Measurements from ENCODE around the gene AMBP. TPM values are rescaled to one million over a fixed set of nuclear protein-coding genes. Genes with fewer than 3 reads are reported as not detected.

AMBP gene
- 10 to 100 TPM in 1 of 12 donors, 1 to 10 TPM in 3, under 1 TPM in 5, not detected in 3; 0.13 to 19.9 (median 0.54) TPM for polyA plus RNA-seq (ENCODE audit: insufficient read length in 12 of 12)
- long read RNA-seq, donor 1, partial matches to known transcripts = 0 of 3 reads
- long read RNA-seq, donor 1, other reads (novel, unspliced or antisense) = 0 of 3 reads
- long read RNA-seq, donor 2 = 0 reads
- long read RNA-seq, donor 3 = 0 reads
- long read RNA-seq, donor 4 = 0 reads
- long read RNA-seq, donor 5 = 0 reads
- long read RNA-seq, donor 6 = 0 reads
- long read RNA-seq, donor 7 = 0 reads
- long read RNA-seq, donor 8 = 0 reads
- long read RNA-seq, donor 9 = 0 reads
- long read RNA-seq, donor 10 = 0 reads
- long read RNA-seq, donor 11, partial matches to known transcripts = 0 of 1 reads
- long read RNA-seq, donor 11, other reads (novel, unspliced or antisense) = 0 of 1 reads

DNA sequence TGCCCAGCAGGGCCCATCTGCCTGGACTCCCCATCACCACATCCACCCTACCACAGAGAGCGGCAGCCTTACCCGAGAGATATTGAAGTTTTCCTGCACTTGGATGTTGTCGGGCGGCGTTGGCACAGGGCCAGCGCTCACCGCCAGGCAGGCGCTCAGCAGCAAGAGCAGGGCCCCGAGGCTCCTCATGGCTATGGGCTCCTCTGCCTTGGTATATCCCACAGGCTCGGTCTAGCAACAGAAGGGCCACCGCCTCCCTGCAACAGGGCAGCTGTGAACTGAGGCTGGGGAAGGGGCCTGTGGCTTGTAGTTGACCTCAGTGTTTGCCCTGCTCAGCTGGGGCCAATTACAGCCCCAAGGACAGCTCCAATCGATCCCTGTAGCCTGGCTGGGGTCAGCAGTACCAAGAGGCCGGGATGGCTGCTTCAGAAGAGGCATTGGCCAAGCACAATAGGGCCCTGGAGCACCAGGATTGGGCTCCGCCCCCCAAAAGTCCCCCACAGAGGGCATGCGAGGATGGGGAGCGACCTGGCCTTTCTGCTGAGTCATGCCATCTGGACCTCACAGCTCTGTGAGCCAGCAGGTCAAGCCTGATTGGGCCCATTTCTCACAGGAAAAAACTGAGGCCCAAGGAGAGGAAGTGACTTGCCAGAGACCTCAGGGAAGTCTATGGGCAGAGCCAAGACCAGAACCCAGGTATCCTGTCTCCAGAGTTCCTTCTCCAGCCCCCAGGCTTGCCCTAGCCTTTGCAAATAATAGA lies at the start of gene AMBP:
AMBP (minus strand) TSS at position 280 of the 760 bp plus-strand sequence; CDS start at position 189, 91 bp downstream.
- DNase-seq = no peak

DNA sequence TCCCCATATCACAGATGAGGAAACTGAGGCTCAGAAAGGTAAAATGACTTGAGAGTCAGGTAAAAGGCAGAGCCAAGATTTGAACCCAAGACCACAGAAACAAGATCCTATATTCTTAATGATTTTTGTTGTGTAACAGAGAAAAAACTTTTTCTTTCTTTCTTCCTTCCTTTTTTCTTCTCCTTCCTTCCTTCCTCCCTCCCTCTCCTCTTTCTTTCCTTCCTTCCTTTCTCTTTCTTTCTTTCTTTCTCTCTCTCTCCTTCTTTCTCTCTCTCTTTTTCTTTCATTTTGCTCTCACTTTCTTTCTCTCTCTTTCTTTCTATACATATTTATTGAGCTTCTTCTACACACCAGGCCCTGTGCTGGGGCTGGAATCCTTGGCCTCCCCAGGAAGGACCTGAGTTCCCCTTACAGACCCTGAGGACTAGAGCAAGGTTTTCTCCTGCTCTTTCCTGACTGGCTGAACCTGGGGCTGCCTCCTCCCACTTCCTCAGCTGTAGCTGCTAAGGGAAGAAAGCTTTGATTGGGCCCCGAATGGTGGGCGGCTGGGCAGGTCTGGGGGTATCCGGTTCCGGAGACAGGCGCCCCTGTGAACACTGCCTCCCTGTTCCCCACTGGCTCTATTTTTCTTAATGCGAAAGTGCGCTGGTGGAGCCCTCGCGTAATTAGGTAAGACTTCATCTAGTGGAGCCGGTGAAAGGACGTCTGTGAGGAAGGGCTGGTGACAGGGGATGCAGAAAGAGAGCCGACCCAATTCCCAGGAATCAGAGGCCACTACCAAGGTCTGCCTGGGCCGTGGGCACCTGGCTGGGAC lies 48.4 kb upstream of the AMBP start:
- DNase-seq = no peak

DNA sequence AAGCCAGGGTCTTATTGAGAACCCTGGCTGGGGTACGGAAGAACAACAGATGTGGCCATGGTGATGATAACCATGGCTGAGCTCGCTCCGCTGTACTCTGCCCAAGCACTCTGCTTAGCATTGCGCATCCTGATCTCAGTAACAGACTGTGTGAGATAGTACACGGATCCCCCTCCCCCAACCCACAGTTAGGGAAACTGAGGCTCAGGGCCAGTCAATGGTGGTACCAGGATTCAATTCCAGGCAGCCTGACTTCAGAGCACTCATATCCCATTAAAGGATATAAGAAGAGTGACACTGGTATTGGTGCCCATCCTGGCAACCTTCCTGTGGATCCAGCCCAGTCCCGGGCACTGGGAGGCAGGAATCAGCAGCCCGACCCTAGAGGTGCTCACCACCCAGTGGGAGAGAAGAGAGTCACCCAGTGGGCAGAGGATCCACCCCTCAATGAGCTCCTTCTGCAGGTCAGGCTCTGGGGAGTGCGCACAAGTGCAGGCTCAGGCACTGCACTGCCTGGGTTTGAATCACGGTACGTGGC lies 47.4 kb upstream of the AMBP start:
- no peak for DNase-seq

DNA sequence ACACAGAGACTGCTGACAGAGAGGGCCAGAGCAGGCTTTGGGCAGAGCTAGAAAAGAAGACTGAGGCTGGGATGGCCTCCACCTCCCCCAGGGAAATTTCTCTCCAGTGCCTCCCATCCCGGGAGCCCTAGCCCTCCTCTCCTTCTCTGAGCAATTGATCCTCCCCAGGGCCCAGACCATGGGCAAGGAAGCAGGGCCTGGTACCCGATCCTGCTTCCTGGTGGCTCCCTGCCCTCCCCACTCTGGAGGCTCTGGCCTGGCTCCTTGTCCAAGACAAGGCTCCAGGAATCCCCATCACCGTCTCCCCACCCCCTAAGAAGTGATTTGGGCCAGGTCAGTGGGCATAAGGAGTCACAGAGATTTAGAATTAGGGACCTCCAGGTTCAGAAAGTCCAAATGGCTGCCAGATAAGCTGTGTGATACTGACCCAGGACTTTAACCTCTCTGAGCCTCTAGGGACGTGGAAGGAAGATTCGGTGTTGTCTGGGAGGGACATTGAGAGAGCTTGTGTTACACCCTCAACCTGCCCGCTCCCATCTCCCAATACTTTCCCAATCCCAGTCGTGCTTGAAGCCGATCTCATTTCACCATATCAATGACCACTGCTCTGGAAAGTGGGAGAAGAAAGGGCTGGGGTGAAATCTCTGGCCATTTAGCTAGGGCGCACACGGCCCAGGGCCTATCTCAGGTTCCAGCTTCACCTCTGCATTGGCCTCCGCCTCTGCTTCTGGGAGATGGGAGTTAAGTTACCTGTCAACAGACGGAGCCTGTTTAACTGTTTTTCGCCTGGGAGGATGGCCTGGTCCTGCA lies 46.8 kb upstream of the AMBP start:
- DNase-seq = no peak

DNA sequence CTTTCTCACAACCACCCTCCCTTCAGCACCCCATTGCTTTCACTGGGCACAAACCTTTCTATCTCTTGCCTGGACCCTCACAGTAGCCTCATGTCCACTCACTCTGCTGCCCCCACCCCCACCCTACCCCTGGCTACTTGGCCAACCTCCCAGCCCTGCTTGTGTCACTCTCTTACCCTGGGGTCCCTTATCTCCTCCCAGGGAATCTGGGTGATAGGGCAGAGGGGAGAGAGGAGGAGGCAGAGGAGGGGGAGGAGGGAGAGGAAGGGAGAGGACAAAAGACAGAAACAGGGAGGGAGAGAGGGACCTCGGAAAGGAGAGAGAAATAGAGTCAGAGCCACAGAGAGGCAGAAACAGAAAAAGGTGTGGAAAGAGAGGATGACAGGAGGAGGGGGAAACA lies 46.0 kb upstream of the AMBP start:
- no peak for DNase-seq

DNA sequence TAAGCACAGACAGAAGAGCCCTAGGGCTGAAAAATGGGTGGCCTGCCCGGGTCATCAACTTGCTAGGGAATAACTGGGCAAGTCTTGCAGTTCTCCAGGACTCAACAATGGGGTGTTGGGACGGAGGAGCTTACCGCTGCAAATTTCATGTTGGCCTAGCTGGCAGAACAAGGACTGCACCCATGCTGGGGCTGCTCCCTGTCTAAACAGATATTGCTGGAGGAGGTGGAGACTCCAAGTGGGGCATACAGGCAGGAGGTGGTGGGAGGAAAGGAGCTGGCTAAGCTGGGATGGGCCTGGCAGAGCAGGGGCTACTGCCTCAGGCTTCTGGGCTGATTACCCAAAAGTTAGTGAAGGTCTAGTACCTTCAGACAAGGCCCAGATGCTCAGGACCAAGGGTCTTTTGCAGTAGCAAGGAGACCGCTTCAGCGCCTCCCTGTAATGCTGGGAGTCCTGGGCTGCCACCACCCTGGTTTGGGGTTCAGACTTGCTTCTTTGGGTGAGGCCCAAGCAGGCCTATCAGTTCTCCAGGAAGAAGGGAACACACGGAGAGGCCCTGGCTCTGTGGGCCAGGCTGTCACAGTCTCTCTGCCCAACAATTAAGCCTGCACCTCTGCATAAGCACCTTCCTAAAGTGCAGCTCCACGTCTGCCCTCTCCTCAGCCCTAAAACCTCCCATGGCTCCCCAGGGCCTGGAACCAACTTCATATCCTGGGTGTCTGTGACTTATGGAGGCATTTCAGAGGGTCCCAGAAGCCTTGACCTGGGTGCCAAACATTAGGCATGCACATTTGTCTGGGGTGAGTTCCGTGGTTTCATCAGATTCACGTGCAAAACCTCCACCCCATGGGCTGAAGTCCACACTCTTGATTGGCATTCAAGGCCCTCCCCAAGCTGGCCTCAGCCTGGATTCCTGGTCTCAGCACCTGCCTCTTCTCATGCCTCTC lies 45.2 kb upstream of the AMBP start:
- DNase-seq = no peak

DNA sequence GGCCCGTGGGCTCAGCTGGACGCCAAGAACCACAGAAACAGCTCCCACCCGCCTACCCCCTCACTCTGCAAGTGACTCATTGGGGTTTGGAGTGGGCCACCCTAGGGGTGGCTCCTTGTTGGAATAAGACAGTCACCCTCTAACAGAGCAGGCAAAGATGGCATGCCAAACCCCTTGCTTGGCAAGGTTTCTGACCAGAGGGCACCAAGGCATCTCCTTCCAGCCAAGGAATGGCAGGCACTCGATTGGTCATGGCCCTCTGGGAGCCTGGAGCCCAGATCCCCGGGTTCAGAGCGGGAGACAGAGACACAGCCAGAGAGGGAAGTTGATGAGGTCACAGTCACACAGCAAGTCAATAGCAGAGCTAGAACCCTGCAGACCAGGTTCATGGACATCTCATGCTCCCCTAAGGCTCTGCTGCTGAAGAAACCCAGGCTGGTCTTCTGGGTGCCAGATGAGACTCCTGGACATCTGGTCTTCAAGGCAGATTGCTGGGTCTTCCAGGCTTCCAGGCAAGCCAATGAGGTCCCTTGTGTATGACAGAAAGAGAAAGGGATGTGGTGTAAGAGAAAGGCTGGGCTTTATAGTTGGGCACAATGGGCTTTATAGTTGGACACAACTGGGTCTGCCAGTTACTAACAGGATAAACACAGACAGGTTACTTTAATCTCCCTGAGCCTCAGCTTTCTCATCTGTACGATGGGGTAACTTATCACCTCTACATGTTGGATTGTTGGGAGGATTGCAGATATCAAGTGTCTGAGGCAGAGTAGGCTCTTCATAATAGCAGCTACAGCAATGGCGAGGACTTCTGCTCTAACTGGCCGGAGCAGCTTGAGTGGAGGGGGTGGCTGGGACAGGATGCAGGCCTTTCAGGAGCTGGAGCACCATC lies 44.3 kb upstream of the AMBP start:
- no peak for DNase-seq

DNA sequence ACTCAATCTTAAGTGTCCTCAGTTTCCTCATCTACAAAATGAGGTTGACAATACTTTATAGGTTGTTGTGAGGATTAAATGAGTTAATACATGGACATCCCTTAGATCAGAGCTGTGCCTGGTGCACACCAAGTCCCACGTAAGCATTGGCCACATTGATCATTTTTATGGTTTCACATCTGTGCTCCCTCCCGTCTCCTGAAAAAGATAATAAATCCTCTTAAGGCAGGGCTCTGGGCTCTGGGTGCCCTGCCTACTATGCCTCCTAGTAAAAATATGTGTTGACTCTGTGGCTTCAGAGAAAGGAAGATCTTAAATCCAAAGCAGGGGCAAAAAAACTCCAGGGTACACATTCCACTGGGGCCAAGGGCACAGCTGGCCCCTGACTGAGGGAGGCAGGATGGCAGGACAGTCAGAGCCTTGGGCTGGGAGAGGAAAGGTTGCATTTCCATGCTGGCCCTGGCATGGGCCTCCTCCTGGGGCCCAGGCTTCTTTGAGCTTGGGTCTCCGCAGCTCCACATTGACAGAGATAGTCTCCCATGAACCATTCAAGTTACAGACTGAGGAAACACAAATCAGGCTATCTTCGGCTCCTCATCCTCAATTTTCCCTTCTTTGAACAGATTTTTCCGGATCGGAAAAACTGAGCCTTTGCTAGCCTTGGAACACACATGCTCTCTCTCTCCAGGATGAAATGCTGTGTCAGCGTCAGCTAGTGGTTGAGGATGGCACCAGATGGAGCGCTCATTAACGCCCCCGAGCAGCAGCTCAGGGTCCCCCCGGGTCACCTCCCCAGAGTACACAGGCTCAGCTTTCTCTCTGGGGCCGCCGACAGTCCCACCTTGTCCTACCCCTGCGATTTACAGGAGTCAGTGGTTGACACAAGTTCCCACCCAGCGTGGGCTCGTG lies 43.4 kb upstream of the AMBP start:
- peak; percentile 56 for DNase-seq

DNA sequence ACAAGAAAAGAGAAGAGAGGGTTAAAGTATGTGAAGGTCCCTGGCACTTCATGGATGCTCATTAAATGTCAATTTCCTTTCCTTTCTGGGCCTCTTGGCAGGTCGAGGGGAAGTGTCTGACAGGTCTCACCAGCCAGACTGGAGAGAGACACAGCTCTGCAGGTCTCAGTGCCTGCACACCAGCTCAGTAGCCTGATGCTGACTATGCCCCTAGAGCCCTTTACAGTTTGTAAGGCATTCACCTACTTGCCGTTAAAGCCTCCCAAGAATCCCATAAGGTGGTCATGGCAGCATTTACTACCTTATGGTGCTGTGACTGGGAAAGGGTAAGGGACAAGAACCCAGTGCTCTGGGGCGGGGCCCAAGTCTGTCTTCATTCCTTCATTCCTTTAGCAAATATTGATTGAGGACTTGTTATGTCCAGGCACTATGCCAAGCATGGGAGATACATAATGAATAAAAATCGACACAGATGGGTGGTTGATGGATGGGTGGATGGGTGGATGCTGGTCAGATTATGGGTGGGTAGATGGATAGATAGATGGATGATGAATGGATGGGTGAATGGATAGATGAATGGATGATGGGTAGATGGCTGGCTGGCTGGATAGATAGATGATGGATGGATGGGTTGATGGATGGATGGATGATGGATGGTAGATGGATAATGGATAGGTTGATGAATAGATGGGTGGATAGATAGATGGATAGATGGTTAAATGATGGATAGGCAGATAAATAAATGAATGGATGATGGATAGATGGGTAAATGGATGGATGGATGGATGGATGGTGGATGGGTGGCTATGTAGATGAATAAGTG lies 42.3 kb upstream of the AMBP start:
- no peak for DNase-seq

DNA sequence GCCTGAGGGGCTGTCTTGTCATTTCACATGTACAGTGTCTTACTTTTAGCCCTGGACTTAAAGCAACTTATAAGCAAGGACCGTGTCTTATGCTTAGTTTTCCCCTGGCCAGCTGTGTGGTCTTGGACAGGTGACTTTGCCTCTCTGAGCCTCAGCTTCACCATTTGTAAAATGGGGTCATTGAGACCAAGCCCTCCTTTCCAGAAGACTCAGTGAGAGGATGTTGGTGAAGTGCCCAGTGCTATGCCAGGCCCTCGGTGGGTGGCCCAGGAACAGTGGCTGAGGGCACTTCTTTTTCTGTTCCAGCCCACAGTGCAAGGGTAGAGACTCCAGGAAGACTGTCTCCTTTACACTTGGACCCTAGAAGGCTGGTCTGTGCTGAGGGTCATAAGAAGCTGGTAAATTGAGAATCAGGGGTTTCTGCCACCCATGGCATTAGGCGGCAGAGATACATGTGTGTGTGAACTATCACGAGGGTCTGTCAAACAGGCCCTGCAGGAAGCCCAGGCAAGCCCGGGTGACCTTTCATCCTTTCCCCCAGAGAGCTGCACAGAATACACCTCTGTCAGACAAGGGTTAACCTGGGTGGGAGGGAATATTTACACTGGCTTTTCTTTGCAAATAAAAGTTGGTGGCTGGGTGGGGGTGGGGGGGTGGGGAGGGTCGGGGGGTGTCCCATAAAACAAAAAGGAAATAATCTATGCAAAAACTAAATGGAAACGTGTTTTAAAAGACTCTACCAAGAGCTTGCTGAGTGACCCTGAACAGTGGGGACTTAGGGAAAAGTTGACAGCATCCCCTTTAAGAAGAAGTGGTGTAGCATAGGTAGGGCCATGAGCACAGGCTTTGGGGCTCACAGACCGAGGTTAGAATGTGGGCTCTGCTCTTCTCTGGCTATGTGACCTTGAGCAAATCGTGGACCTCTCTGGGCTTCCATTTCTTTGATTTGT lies 41.4 kb upstream of the AMBP start:
- DNase-seq = no peak

DNA sequence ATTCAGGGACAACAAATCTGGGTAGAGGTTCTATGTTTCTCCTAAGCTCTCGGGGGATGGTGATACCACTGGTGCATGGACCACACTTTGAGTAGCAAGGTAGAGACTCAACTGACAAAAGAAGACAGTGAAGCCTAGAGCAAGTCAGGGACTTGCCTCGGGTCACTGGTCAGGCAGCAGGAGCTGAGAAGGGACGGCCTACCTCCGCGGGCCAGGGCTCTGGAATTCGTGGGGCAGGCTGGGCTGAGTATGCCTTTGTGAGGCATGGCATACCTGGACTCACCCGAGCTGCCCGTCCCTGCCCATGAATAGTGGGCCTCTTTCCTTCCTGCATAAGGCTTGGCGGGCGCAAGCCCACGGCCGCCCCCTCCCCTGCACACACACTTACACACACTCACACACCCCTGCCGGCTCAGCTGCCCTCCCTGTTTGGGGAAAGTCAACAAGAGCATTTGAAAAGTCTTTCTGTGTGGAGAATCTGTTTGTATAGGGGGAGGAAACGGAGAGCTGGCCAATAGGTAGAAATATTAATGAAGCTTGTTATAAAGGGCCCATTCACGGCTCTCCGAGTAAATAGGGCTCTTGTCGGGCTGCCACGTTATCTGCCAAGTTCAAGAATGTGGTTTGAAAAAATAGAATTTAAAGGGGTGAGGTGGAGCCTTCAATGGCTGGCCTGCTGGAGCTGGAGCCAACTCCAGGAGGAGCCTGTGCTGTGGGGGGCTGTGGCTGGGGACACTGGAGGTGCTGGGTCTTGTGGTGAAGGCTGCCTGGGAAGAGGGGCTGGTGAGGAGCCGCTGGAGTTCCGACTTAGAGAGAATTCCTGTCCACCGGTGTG lies 40.1 kb upstream of the AMBP start:
- DNase-seq = no peak

DNA sequence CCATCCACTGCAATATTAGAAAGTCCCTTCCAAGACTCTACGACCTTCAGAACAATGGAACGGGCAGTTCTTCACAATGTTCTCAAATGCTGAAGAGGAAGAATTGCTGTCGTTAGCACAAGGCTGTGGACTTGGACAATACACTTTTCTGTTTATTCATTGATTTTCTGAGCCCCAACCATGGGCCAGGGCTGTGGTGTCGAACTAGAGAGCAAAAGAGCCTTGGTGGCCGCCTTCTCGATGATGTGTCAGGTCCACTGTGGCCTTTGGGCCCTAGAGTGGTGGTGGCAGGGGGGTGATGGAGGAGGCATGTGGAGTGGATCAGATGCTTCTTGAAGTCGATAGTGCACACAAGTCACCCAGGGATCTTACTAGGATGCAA lies 39.5 kb upstream of the AMBP start:
- DNase-seq = no peak

DNA sequence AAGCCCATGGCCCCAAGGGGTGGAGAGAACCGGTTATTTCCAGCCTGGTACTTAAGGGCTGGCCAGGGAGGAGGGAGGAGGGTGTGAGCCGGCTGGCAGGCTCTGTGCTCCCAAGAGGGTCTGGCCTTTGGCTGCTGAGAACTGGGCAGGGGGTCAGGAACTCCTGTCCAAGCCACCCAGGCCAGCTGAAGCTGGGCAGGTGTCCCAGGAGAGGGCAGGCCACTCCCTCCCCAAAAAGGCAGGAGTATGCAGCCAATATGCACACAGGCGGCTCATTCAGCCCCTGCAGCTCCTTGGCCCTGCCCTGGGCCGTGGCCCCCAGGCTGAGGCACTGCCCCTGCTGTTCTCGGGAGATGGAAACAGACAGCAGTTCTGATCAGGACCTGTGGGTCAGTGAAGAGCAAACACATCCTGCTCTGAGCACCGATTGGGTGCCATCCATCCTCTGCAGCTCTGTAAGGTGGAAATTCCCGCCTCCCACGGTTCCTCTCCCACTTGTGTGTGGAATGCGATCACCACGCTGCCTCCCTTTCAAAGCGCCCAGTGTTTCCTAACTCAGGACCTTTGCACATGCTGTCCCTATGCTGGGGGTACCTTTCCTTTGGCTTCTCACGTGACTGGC lies 38.1 kb upstream of the AMBP start:
- no peak for DNase-seq

DNA sequence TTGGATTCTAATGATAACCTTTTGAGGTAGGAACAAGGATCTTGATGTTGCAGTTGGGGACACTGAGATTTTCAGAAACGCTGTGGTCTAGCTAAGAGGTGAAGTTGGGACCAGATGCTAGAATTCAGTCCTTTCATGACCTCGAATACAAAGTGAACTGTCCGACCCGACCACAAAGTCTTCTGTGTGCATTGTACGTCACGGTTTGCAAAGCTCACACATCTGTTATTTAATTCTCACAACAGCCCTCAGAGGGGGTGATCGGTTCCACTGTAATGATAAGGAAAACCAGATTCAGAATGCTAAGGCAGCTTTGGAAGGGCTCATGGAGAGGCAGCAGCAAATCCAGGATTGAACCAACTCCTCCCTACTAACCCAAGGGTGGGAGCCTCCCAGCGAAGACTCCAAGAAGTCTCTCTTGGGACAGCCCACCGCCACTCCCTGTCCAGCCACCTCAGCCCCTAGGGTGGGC lies 37.6 kb upstream of the AMBP start:
- no peak for DNase-seq
